Neural cell (in vitro differentiated cells): ENCODE measurements around the gene LRRC57. TPM values are rescaled to one million over a fixed set of nuclear protein-coding genes. Genes with fewer than 3 reads are reported as not detected.

ENCODE experiments used
- H2AFZ ChIP-seq: fragments of 200-600, 300-800 bp; sonication (generic), shearing (Covaris generic); 2 replicates; pipeline ENCODE4 v1.6.0; 2014; ENCODE audit warnings: low read depth, mild to moderate bottlenecking, antibody characterized with exemption, low read length, moderate library complexity
- H3F3A ChIP-seq: fragments of 200-600 bp; shearing (Covaris generic); 2 replicates; pipeline ENCODE4 v1.6.1; 2016; ENCODE audit warnings: mild to moderate bottlenecking, moderate library complexity, mixed read lengths, antibody characterized with exemption, low read length; ENCODE audit not compliant: insufficient read depth, poor library complexity, severe bottlenecking
- H3K27ac ChIP-seq: fragments of 200-600, 300-800 bp; sonication (generic), shearing (Covaris generic); 2 replicates; pipeline ENCODE4 v1.5.1; 2014; ENCODE audit warnings: mild to moderate bottlenecking, low read length, moderate library complexity
- H3K27me3 ChIP-seq: fragments of 300-800, 200-600 bp; sonication (generic), shearing (Covaris generic); 2 replicates; pipeline ENCODE4 v1.6.0; 2014; ENCODE audit warnings: mild to moderate bottlenecking, low read depth, low read length, moderate library complexity; ENCODE audit not compliant: insufficient read depth
- H3K36me3 ChIP-seq: fragments of 300-800, 200-600 bp; sonication (generic), shearing (Covaris generic); 2 replicates; pipeline ENCODE4 v1.5.1; 2014; ENCODE audit warnings: mild to moderate bottlenecking, antibody characterized with exemption, low read length, moderate library complexity; ENCODE audit not compliant: insufficient read depth
- H3K4me2 ChIP-seq: fragments of 300-800, 200-600 bp; sonication (generic), shearing (Covaris generic); 2 replicates; pipeline ENCODE4 v1.6.0; 2014; ENCODE audit warnings: mild to moderate bottlenecking, low read length
- H3K4me3 ChIP-seq: fragments of 300-800, 200-600 bp; sonication (generic), shearing (Covaris generic); 2 replicates; pipeline ENCODE4 v1.5.1; 2014; ENCODE audit warnings: mild to moderate bottlenecking, low read length, moderate library complexity
- H3K79me2 ChIP-seq: fragments of 200-600 bp; shearing (Covaris generic); replicated peaks from 2 replicates; pipeline ENCODE4 v1.6.0; 2014; ENCODE audit warnings: mild to moderate bottlenecking, low read length, moderate library complexity; ENCODE audit not compliant: insufficient read depth
- H3K9ac ChIP-seq: fragments of 300-800, 200-600 bp; sonication (generic), shearing (Covaris generic); 2 replicates; pipeline ENCODE4 v1.6.1; 2016; ENCODE audit warnings: mild to moderate bottlenecking, low read length, mixed read lengths
- H3K9me2 ChIP-seq: fragments of 200-600 bp; shearing (Covaris generic); 2 replicates; pipeline ENCODE4 v1.6.1; 2016; ENCODE audit warnings: mild to moderate bottlenecking, low read length, mixed read lengths; ENCODE audit not compliant: insufficient read depth
- H3K9me3 ChIP-seq: fragments of 200-600, 300-800 bp; sonication (generic), shearing (Covaris generic); 2 replicates; pipeline ENCODE4 v1.6.1; 2016; ENCODE audit warnings: mild to moderate bottlenecking, mixed run types, low read length, moderate library complexity, mixed read lengths
- H4K20me1 ChIP-seq: fragments of 200-600 bp; shearing (Covaris generic); 2 replicates; pipeline ENCODE4 v1.6.1; 2016; ENCODE audit warnings: mild to moderate bottlenecking, mixed run types; ENCODE audit not compliant: insufficient read depth
- CTCF ChIP-seq: fragments of 450-650 bp; IDR thresholded peaks from 2 replicates; pipeline ENCODE4 v1.5.1; 2014; ENCODE audit warnings: antibody characterized with exemption, mild to moderate bottlenecking, moderate library complexity; ENCODE audit not compliant: poor library complexity, severe bottlenecking
- EP300 ChIP-seq: fragments of 450-650 bp; conservative IDR thresholded peaks from 2 replicates; pipeline ENCODE4 v1.6.1; 2014; ENCODE audit warnings: antibody characterized with exemption, mild to moderate bottlenecking, moderate library complexity; ENCODE audit not compliant: poor library complexity, severe bottlenecking
- EZH2 ChIP-seq: fragments of 200-600, 300-800 bp; shearing (Covaris generic), sonication (generic); IDR thresholded peaks from 2 replicates; pipeline ENCODE4 v1.6.1; 2014; ENCODE audit warnings: antibody characterized with exemption, low read length, borderline replicate concordance, mild to moderate bottlenecking; ENCODE audit not compliant: insufficient read depth, poor library complexity, severe bottlenecking
- MXI1 ChIP-seq: fragments of 450-650 bp; conservative IDR thresholded peaks from 2 replicates; pipeline ENCODE4 v1.6.1; 2014; ENCODE audit warnings: antibody characterized with exemption, mild to moderate bottlenecking; ENCODE audit not compliant: poor library complexity, severe bottlenecking
- POLR2AphosphoS5 ChIP-seq: IDR thresholded peaks from 2 replicates; pipeline ENCODE4 v1.6.1; 2012
- RAD21 ChIP-seq: fragments of 450-650 bp; conservative IDR thresholded peaks from 2 replicates; pipeline ENCODE4 v1.6.1; 2014; ENCODE audit warnings: antibody characterized with exemption, mild to moderate bottlenecking, moderate library complexity
- REST ChIP-seq: IDR thresholded peaks from 2 replicates; pipeline ENCODE4 v1.6.1; 2012; ENCODE audit warnings: borderline replicate concordance
- SMC3 ChIP-seq: fragments of 450-650 bp; conservative IDR thresholded peaks from 2 replicates; pipeline ENCODE4 v1.6.1; 2014; ENCODE audit warnings: antibody characterized with exemption, mild to moderate bottlenecking, moderate library complexity; ENCODE audit not compliant: poor library complexity
- TAF1 ChIP-seq: IDR thresholded peaks from 2 replicates; pipeline ENCODE4 v1.6.1; 2012; ENCODE audit warnings: low read depth
- polyA plus RNA-seq: library from polyadenylated mRNA; depleted of rRNA; stranded (reverse); fragments of >200 nt; gene quantifications from 2 replicates; pipeline ENCODE4 v1.2.3, GENCODE V29; 2014

The LRRC57 gene
- polyA plus RNA-seq, 1 donor from 2014 or later, result 8.4 TPM

GRCh38 chr15:42528970-42529369, 19.6 kb downstream of the LRRC57 start:
- H3K9ac ChIP-seq, result no peak overlapping the region
- no peak overlapping the region for H3K4me3 ChIP-seq
- no peaks in the 10 kb centered on the region for H3K36me3 ChIP-seq
- no peaks in the 10 kb centered on the region for H3K79me2 ChIP-seq
- no peak overlapping the region for H2AFZ ChIP-seq
- H3K9me2 ChIP-seq, result no peaks in the 10 kb centered on the region
- no peaks in the 10 kb centered on the region for H3K27me3 ChIP-seq
- no peak overlapping the region for H3K4me2 ChIP-seq
- no peaks in the 10 kb centered on the region for H4K20me1 ChIP-seq
- no peaks in the 10 kb centered on the region for H3F3A ChIP-seq
- no peak overlapping the region for H3K27ac ChIP-seq
- no peaks in the 10 kb centered on the region for H3K9me3 ChIP-seq
- TF ChIP-seq TAF1, result no peak
- no peak for TF ChIP-seq RAD21
- TF ChIP-seq EP300, result no peak
- no peak for TF ChIP-seq MXI1
- no peak for TF ChIP-seq EZH2
- TF ChIP-seq CTCF, result no peak
- TF ChIP-seq REST, result no peak
- no peak for TF ChIP-seq SMC3
- no peak for TF ChIP-seq POLR2AphosphoS5

- Histone ChIP-seq H3K4me3 (no peak overlapping the region), H3K9me3 (no peaks in the 10 kb centered on the region), H2AFZ (no peak overlapping the region), H3K27ac (no peak overlapping the region), H4K20me1 (no peaks in the 10 kb centered on the region), H3K36me3 (no peaks in the 10 kb centered on the region), H3F3A (no peaks in the 10 kb centered on the region), H3K4me2 (no peak overlapping the region), H3K27me3 (no peaks in the 10 kb centered on the region), H3K79me2 (no peaks in the 10 kb centered on the region), H3K9me2 (no peaks in the 10 kb centered on the region), H3K9ac (no peak overlapping the region)
- no peak for TF ChIP-seq RAD21
- TF ChIP-seq SMC3, result no peak
- no peak for TF ChIP-seq EP300
- no peak for TF ChIP-seq CTCF
- no peak for TF ChIP-seq REST
- TF ChIP-seq POLR2AphosphoS5, result no peak
These were observed 25.3 kb downstream of the LRRC57 start for GRCh38 chr15:42523331-42523730.
